ENCODE data around the gene SYT2.
"Not testable (repeated sequence)": the region's sequence is repeated elsewhere in the genome, so short reads cannot be mapped to it uniquely, and the experiment has no call there.

The SYT2 gene

DNA sequence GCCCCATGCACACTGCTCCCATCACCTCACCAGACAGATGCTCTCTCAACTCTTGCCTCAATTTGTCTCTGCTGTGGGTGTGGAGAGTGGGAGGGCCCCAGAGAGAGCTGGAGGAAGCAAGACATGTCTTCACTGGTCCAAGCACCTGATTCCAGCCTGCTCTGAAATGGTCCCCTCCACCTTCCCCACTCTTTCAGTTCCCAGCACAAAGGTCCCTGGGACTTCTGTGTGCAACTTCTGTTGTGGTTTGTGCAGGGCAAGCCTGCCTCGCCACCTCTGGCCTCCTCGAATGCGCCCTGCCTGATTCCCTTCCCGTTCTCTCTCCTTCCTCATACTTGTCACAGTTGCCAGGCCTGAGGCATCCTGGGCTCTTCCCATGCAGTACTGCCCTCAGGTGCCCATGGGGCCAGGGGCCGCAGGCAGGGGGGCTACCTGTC is 119.3 kb downstream of the SYT2 start:
- peak overlapping the region; percentile 79 to 97 for H3K27ac Mint-ChIP-seq
- DNase-seq, result no peak
- H3K4me3 Mint-ChIP-seq, result no peak overlapping the region
- H3K4me1 Mint-ChIP-seq, result peaks cover 9% of the 10 kb centered on the region
- ATAC-seq, result no peak
- H3K9me3 Mint-ChIP-seq, result no peaks in the 10 kb centered on the region
- H3K27me3 Mint-ChIP-seq, result no peaks in the 10 kb centered on the region

DNA sequence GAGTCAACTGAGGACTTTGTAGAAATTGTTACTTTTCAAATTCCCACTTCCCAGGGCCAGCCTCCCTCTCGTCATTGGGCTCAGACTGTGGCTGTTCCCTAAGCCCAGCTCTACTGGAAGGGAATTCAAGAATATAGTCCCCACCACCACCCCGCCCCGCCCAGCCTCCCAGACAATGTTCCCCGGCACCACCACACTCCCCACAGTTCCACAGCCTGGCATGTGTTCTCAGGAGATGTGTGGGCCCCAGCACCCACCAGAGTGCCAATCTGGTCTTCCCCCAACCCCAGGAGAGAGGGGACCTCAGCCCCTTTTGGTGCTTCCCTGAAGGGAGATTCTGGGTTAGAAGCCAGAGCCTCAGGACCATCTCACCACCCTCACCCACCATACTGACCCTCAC is 120.1 kb downstream of the SYT2 start:
- Mint-ChIP-seq H3K9me3 (no peaks in the 10 kb centered on the region), H3K4me1 (peaks cover 9% of the 10 kb centered on the region), H3K4me3 (no peak overlapping the region), H3K27ac (peak overlapping the region in 1 of 2 donors; percentile 67), H3K27me3 (no peaks in the 10 kb centered on the region)
- ATAC-seq, result no peak
- no peak for DNase-seq

DNA sequence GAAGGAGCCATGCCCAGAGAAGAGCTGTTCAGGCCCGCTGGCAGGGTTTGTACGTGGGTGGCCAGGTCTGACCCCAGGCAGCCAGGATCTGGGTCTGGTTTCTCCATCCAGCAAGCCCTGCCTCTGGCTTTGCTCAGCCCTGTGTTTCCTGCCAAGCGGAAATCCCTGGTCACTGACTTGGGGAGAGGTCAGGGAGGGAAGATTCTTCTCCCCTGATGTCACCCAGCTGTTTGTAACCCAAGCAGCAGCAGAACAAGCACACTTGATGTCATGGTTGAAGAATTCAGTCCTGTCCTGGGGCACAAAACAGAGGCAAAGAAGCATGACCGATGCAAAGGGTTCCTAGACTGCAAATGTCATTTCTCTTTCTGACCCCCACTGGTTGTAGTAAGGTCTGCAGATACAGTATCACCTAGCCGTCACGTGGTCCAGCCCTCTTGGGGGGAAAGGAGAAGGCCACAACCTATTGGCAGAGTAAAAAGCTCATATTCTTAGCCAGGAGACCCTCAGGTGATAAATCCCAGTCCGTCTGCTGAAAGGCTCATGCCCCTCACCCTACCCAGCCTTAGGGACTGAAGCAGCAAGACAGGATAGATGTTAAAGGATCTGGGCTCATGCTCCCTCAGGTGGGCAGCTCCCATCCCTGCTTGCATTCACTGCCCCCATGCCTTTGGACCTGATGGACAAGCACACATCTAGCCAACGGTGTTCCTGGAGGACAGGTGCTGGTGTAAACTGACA is 120.9 kb downstream of the SYT2 start:
- peaks cover 9% of the 10 kb centered on the region for H3K4me1 Mint-ChIP-seq
- H3K27ac Mint-ChIP-seq, result peak overlapping the region in 1 of 2 donors; percentile 93
- no peak overlapping the region for H3K4me3 Mint-ChIP-seq
- ATAC-seq (no peak), DNase-seq (no peak)
- no peaks in the 10 kb centered on the region for H3K9me3 Mint-ChIP-seq
- H3K27me3 Mint-ChIP-seq, result no peaks in the 10 kb centered on the region

DNA sequence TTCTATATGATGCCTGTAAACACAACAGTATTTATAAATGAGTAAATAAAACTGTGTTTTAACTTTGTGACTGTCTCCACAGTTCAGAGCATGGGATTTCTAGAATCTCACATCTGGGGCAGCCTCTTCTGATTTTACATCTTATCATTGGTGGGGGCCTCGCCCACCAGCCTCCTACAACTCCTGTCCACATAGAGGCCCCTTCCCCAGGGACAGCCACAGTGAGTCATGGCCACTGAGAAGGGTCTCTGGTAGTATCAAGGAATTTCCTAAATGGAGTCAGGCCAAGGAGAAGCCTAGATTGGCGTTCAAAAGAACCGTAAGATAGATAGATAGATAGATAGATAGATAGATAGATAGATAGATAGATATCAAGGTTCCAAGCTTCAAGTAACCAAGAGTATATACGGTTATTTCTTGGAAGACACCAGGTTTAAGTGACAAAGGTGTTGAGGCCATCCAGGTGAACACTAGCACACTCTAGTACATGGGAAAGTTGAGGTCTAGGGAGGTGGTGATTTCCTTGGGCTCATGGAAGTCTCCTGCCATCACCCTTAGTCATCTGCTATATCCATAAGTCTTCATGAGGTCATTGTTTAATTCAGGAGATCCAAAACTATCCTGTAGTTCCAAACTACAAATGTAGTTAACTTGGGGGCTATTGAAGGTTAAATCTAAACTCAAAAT is 121.6 kb downstream of the SYT2 start:
- Mint-ChIP-seq H3K27me3 (no peaks in the 10 kb centered on the region), H3K9me3 (no peaks in the 10 kb centered on the region)

DNA sequence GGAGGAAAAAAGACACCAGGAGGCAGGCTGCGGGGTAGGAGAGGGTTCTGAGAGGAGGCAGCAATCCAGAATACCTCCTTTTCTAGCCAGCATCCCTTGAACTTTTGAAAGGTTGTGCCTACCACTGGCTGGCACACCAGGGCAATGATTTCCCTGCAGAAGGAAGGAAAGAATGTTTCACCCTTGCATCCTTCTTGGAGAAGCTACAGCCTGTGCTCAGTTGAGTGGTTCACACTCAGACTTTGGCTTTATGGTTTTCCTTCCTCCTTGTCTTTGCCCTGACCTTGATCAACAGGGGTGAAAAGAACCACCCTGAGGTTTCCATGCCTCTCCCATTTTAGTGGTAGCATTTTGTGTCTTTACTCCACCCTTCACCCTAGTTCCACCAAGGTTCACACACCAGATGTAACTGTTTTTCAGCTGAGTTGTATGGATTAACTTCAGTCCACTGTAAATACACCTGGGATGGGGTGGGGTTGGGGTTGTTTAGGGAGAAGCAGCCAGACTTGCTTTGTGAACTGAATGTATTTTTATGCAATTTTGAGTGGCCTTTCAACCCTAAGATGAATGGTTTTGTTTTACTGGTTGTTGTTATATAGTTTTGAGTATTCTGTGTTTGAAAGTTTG is 122.3 kb downstream of the SYT2 start:
- ATAC-seq (no peak), DNase-seq (no peak)
- no peak overlapping the region for H3K27ac Mint-ChIP-seq
- no peaks in the 10 kb centered on the region for H3K9me3 Mint-ChIP-seq
- H3K27me3 Mint-ChIP-seq, result no peaks in the 10 kb centered on the region
- no peak overlapping the region for H3K4me3 Mint-ChIP-seq
- H3K4me1 Mint-ChIP-seq, result peaks cover 9% of the 10 kb centered on the region

More for the DNA sequence above, 121.6 kb downstream of the SYT2 start:
- H3K4me3 Mint-ChIP-seq, result no peak overlapping the region
- ATAC-seq (no peak), DNase-seq (no peak)
- H3K27ac Mint-ChIP-seq, result no peak overlapping the region
- peaks cover 9% of the 10 kb centered on the region for H3K4me1 Mint-ChIP-seq

DNA sequence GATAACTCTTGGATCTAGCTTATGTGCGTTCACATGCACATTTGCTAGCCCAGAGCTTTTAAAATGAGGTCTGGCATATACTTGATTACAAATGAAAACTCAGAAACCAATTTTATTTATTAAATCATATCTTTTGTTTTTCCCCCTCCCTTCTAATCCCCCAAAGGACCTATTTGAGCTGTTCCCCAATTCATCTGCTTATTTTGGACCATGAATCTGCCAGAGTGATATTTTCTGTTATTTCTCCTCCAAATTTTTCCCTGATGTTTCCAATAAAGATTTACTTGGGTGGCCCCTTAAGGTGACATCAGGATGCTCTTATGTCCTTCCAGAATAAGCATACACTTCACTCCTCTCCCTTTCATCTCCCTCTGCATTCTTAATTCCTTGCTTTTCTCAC is 123.4 kb downstream of the SYT2 start:
- no peak for DNase-seq
- H3K27me3 Mint-ChIP-seq, result no peaks in the 10 kb centered on the region
- no peaks in the 10 kb centered on the region for H3K9me3 Mint-ChIP-seq
- H3K27ac Mint-ChIP-seq, result no peak overlapping the region
- no peak for ATAC-seq
- no peak overlapping the region for H3K4me3 Mint-ChIP-seq
- H3K4me1 Mint-ChIP-seq, result peaks cover 7% of the 10 kb centered on the region

DNA sequence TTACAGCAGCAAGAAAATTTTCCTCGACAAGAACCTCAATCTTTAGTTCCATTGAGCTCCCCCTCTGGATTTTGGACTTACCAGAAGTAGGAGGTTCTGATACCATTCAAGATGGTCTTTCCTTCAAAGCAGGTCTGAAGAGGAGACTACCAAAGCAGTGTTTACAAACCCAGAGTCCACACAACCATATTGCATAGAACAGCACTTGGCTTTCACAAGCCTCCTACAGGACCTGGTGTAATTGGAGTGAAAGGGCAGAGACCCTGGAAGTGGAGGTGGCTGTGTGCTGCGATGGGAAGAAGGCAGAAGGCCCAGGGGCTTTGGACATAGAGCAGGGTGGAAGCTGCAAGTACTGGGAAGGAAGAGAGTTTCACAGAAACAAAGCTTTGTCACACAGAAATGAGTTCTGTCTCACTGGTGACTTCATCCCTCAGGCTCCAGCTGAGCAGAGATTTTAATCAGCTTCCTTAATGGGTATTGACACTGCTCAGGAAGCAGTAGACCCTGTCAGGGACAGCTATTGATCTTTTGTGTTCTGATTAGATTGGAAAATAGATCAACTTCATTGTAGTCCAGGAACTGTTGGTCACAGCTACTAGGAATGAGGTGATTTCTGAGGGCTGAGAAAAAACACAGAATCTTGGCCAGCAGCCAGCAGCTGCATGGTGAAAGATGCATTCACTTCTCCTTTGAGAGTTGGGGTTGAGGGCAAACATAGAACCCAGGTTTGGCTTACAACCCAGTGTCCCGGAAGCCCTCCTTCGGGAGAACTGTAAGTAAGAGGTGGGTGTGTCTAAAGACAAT is 124.0 kb downstream of the SYT2 start:
- Mint-ChIP-seq H3K27me3 (no peaks in the 10 kb centered on the region), H3K4me1 (peaks cover under 1% of the 10 kb centered on the region), H3K4me3 (no peak overlapping the region), H3K27ac (no peak overlapping the region), H3K9me3 (no peaks in the 10 kb centered on the region)
- DNase-seq (no peak), ATAC-seq (no peak)

DNA sequence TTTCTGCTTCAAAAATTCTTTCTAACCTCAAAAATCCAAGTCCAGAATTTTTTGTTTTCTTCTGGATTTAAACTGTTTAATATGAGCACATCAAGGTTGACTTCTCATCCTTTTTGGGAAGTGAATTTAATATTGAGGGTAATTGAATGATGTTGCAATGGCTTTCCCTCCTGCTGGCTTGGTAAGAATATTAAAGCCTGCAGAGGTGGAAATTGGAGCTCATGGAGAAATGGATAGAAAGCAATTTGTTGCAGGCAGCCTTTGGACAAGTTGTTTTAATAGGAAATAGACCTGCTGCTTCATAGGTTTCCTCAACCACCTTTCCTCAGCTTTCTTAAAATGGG is 124.7 kb downstream of the SYT2 start:
- Mint-ChIP-seq H3K9me3 (no peaks in the 10 kb centered on the region), H3K27ac (no peak overlapping the region), H3K4me1 (no peaks in the 10 kb centered on the region), H3K27me3 (no peaks in the 10 kb centered on the region), H3K4me3 (no peak overlapping the region)
- DNase-seq, result no peak
- no peak for ATAC-seq

DNA sequence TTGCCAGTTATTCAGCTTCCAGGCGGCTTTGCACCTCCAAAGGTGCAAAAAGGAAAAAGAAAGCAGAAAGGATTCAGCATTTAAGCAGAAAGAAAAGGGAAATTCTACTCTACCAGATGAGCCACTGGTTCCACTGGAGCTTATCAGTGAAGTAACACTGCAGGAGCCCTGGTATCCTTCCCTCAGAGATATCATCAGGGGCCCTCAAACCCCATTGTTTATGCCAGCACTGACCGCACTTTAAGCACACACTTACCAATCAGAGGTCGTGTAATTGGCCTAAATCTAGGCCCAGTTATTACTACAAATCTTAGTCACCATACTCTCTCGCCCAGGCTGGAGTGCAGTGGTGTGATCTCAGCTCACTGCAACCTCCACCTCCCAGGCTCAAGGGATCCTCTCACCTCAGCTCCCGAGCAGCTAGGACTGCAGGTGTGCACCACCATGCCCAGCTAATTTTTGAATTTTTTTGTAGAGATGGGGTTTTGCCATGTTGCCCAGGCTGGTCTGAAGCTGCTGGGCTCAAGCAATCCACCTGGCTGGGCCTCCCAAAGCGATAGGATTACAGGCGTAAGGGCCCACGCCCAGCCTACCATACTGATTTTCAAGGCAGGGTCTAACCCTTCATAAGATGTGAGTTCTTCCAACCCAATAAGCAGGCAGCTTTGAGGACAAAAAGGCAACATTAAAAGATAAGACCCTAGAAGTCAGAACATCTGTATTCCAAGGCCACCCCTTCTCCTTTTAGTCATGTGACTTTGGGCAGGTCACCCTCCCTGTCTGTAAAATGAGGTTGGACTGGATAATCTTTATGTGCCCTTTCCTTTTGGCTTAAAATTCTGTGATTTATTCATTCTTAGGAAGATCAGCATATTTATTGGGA is 125.3 kb downstream of the SYT2 start:
- DNase-seq, result no peak
- Mint-ChIP-seq H3K27ac (no peak overlapping the region), H3K9me3 (no peaks in the 10 kb centered on the region), H3K27me3 (no peaks in the 10 kb centered on the region), H3K4me1 (no peaks in the 10 kb centered on the region), H3K4me3 (no peak overlapping the region)
- no peak for ATAC-seq

DNA sequence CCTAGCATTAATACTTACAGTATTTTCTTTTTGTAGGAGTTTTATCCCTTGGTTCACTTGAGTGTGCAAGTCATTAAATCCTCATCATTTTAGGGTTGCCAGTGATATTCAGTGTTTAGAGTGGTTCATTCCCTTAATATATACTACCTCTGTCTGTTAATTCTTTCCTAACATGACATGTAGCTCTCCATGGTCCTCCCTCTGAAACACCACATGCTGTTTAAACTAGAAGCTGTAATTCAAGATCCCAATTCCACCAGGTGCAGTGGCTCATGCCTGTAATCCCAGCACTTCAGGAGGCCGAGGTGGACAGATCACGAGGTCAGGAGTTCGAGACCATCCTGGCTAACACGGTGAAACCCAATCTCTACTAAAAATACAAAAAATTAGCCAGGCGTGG is 127.9 kb downstream of the SYT2 start:
- not testable (repeated sequence) for H3K4me1 Mint-ChIP-seq, H3K9me3 Mint-ChIP-seq, H3K4me3 Mint-ChIP-seq, ATAC-seq, DNase-seq, H3K27me3 Mint-ChIP-seq
- H3K27ac Mint-ChIP-seq, result peak overlapping the region in 1 of 2 donors; percentile 64

DNA sequence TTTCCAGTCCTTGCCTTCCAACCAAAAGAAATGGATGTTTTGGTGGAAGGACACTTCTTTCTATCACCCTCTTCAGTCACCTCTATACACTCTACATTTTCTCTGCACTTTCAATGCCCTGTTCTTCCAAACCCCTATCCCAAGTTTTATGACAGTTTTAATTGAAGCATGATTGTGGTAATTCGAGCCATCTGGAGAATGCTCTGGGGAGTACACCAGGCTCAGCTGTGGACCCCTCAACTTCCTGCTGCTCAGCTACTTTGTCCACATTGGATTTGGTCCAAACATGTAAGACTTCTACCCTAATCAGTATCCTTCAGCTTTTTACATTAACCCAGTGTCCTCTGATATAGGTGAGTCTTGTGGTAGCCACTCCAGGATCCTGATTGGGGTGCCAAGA is 129.6 kb downstream of the SYT2 start:
- ATAC-seq (no peak), DNase-seq (no peak)
- H3K4me3 Mint-ChIP-seq, result no peak overlapping the region
- peak overlapping the region in 1 of 2 donors; percentile 29 for H3K27ac Mint-ChIP-seq
- no peaks in the 10 kb centered on the region for H3K4me1 Mint-ChIP-seq
- no peaks in the 10 kb centered on the region for H3K27me3 Mint-ChIP-seq
- H3K9me3 Mint-ChIP-seq, result no peaks in the 10 kb centered on the region

DNA sequence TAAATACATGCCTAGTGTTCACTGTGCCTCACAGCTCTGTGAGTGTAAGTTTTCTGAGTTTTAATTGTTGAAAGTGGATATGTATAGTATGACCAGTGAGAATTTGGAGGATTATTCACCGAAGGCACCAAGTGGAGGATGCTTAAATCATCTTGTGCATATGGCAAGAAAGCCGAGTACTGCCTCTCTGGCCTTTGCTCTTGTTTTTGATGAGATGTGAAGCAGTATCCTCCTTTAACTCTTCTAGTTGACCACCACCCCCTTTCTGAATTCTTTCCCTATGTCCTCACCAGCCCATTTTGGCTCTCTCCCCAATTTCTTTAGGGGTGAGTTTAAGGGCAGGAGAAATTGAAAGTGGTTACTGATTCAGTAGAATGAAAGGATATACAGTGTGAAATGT is 130.4 kb downstream of the SYT2 start:
- DNase-seq (no peak), ATAC-seq (no peak)
- no peaks in the 10 kb centered on the region for H3K27me3 Mint-ChIP-seq
- no peak overlapping the region for H3K4me3 Mint-ChIP-seq
- no peaks in the 10 kb centered on the region for H3K4me1 Mint-ChIP-seq
- H3K27ac Mint-ChIP-seq, result no peak overlapping the region
- no peaks in the 10 kb centered on the region for H3K9me3 Mint-ChIP-seq

DNA sequence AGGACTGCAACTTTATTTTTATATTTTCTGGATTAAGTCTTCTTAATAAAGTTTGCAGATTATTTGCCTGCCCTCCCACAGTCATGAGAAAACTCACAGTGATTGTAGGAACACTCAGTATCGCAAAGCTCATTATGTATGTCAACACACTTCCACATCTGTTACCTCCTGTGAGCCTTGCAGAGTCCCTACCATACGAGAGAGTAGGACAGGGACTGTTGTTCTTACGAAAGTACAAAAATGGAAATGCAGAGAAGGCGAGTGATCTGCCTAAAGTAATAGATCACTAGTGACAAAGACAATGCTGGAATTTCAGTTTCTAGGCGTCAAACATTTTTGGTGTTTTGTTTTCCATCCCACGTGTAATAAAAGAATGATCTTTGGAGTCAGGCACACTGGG is 131.7 kb downstream of the SYT2 start:
- no peak for ATAC-seq
- no peaks in the 10 kb centered on the region for H3K9me3 Mint-ChIP-seq
- DNase-seq, result no peak
- no peaks in the 10 kb centered on the region for H3K4me1 Mint-ChIP-seq
- H3K27me3 Mint-ChIP-seq, result no peaks in the 10 kb centered on the region
- no peak overlapping the region for H3K4me3 Mint-ChIP-seq
- no peak overlapping the region for H3K27ac Mint-ChIP-seq

DNA sequence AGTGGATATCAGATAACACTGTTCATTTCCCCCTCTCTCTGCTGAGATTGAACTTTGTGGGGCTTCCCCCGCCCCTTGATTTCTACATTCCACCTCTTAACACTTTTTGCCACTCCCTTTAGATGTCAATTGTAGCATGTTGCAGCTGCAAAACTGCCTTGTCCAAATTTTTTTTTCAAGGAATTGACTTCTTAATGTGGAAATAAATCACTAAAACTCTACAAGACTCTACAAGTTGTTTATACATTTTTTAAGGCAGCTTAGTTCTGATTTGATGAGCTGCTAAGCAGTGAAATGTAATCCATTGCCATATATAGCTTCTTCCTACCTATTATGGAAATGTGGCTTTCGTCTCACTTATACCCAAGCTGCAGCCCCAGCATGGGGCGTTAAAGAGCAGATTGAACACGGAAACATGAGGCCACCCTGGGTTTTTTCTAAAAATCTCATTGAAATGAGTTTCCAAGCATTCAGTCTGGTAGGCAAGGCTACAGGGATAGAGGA is 132.2 kb downstream of the SYT2 start:
- Mint-ChIP-seq H3K4me3 (no peak overlapping the region), H3K27me3 (no peaks in the 10 kb centered on the region), H3K9me3 (no peaks in the 10 kb centered on the region), H3K27ac (no peak overlapping the region), H3K4me1 (no peaks in the 10 kb centered on the region)
- DNase-seq, result no peak
- ATAC-seq, result no peak

DNA sequence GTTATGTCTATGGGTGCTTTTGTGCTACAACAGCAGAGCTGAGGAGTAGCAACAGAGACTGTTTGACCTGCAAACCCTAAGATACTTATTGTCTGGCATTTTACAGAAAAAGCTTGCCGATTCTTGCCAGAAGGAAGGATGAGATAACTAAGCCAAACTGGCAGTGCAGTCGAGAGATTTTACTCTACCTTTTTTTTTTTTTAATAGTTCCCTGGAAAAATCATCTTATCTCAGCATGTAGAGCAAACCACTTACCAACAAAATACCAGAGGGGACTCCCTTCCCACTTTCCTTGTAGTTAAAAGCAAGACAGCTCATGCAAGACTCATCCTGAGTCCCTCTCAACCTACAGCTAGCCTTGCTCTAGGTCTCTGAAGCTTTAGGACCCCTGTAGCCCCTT is 132.9 kb downstream of the SYT2 start:
- no peak for ATAC-seq
- Mint-ChIP-seq H3K4me3 (no peak overlapping the region), H3K27me3 (no peaks in the 10 kb centered on the region), H3K4me1 (no peaks in the 10 kb centered on the region), H3K27ac (no peak overlapping the region), H3K9me3 (no peaks in the 10 kb centered on the region)
- no peak for DNase-seq
